Hypothalamus (tissue), 51 donors: ENCODE measurements around the gene WDHD1.
"Not testable (repeated sequence)": the region's sequence is repeated elsewhere in the genome, so short reads cannot be mapped to it uniquely, and the experiment has no call there.

ENCODE experiments used
- DNase-seq, 51 donors: peaks; one replicate each; lab custom pipeline; 2025; lab: John Stamatoyannopoulos, UW

Gene WDHD1

DNA sequence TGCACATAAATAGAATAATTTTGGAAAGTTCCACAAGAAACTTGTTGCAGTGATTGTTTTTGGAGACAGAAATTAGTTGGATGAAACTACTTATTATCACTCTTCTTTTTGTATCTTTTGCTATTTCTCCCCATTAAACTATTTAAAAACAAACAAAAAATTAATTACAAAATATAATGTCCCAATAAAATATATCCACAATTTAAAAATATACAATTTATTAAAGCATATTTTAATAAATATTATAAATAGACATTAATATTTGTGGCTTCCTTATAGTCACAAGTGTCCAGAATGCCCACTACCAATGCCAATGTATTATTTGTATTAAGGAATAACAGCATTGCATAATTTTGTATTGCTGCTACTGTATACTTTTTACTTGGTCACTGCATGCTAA is 71.8 kb downstream of the WDHD1 start:
- DNase-seq = no peak

- not testable (repeated sequence) for DNase-seq
Observed at GRCh38 chr14:54953609-54954008, 73.3 kb downstream of the WDHD1 start.

- not testable (repeated sequence) for DNase-seq
Observed at GRCh38 chr14:54952803-54953202, 74.1 kb downstream of the WDHD1 start.

- no peak for DNase-seq
Observed at GRCh38 chr14:54947230-54947629, 79.7 kb downstream of the WDHD1 start.

DNA sequence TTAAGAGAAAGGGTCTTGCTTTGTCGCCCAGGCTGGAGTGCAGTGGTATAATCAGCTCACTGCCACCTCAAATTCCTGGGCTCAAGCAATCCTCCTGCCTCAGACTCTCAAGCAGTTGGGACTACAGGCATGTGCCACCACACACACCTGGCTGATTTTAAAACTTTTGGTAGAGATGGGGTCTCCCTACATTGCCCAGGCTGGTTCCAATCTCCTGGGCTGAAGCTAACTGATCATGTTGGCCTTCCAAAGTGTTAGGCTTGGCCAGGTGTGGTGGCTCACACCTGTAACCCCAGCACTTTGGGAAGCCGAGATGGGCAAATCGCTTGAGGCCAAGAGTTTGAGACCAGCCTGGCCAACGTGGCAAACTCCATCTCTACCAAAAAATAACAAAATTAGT is 80.4 kb downstream of the WDHD1 start:
- DNase-seq = no peak

- DNase-seq = no peak
Observed at GRCh38 chr14:54944737-54945391, 82.0 kb downstream of the WDHD1 start.

- DNase-seq = peak in 1 of 51 donors; percentile 0
Observed at GRCh38 chr14:54942913-54943312, 84.0 kb downstream of the WDHD1 start.

DNA sequence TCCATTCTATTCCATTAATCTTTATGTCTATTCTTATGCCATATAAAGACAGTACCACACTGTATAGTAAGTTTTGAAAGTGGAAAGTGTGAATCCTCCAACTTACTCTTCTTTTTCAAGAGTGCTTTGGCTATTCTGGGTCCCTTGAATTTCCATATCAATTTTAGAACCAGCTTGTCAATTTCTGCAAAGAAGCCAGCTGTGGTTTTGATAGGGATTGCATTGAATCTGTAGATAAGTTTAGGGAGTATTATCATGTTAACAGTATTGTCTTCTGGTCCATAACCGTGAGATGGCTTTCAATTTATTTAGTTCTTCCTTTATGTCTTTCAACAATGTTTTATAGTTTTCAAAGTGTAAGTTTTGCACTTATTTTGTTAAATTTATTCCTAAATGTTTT is 90.1 kb downstream of the WDHD1 start:
- DNase-seq = no peak

DNA sequence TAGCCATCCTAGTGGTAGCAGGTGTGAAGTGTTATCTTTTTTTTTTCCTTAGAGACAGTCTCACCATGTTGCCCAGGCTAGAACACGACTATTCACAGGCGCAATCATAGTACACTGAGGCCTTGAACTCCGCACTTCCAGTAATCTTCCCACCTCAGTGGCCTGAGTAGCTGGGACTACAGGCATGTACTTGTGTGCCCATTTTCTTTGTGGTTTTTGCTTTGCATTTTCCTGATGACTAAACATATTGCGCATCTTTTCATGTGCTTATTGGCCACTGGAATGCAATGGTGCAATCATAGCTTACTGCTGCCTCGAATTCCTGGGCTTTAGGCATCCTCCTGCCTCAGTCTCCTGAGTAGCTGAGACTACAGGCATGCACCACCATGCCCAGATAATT is 90.9 kb downstream of the WDHD1 start:
- DNase-seq = no peak

DNA sequence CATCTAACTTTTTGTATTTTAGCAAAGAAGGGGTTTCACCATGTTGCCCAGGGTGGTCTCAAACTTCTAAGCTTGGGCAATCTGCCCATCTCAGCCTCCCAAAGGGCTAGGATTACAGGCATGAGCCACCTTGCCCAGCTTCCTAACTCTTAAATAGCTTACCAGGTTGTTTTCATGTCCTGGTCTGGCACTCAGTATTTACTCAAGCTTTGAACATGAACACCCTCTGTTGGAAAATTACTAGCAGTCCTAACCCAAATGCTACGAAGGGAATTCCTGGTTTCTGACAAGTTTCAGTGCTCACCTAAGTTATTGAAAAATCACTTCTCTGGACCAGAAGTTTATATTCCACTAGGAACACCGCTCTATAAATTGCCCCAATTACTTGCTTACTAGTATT is 91.8 kb downstream of the WDHD1 start:
- DNase-seq = no peak

- no peak for DNase-seq
Observed at GRCh38 chr14:54933006-54933405, 93.9 kb downstream of the WDHD1 start.

DNA sequence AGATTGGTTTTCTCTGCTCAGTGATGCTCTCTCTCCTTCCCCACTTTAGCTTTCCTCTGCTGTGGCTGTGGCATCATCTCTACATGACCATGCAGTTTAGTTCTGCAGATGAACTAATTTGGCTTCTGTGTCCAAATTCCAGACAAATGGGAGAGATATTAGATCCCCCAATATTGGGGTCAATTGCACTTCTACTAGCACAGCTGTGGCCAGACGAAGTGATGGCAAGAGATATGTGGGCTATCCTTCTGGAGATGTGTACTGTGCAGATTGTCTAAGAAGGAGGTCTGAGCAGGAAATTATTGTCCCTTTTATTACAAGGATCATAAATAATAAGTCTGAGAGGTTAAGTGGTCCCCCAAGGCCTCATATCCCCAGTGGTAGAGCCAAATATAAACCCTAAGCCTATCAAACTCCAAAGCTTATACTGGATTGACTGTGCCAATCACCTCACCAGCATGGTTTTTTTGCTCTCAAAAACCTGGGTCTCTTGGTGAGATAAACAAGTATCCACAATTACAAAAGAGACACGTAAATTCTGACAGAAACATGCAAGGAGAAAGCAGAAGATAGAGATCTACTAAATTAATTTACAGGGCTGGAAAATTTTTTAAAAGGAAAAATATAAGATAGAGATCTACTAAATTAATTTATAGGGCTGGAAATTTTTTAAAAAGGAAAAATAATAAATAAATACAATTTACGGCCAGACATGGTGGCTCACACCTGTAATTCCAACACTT is 95.1 kb downstream of the WDHD1 start:
- DNase-seq = no peak

DNA sequence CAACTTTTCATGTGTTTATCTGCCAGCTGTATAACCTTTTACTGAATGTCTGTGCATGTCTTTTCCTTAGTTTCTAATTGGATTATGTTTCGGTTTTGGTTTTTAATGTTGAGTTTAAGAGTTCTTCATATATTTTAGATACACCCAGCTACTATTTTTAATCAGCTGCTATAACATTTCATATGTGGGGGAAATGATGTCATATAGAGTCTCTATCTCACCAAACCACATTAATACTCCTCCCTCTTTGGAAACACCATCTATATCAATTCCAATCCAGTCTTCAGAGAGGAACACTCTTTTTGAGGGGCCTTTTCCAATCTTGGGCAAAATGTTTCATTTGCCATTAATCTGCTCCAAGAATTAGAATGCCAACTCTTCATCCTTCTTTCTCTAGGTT is 95.8 kb downstream of the WDHD1 start:
- no peak for DNase-seq

DNA sequence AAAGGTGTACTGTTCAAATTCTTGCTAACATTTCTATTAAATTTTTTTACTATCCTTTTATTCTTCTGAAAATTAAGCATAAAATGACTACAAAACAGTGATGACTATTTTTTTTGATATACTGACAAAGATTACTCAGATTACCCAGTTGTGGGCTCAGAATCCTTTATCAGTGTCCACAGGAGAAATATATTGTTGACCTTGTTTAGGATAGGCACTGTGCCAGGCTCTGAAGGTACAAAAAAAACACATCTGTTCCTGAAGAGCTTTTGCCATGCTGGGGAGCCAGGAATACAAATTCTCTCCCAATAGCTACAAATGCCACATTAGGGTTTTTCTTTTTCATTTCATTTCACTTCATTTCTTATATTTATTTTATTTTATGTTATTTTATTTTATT is 97.3 kb downstream of the WDHD1 start:
- no peak for DNase-seq

GRCh38 chr14:54928216-54928615 is 98.7 kb downstream of the WDHD1 start:
- DNase-seq = no peak

DNA sequence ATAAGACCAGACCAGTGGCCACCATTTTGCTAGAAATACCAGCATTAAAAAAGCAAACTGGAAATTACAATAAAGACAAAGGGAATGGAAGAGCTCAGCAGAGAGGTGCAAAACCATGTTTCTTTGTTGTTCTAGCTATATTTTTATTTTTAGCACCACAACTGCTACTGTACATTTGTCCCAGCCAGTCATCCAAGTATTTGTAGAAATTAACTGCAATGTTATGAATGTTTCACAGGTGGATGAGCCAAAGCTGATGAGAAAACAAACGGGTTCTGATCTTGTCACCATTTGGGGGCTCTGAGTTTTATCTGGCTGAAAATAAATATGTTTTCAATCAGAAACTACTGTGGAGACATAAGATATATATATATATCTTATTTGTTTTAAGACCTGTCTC is 99.3 kb downstream of the WDHD1 start:
- DNase-seq = no peak

DNA sequence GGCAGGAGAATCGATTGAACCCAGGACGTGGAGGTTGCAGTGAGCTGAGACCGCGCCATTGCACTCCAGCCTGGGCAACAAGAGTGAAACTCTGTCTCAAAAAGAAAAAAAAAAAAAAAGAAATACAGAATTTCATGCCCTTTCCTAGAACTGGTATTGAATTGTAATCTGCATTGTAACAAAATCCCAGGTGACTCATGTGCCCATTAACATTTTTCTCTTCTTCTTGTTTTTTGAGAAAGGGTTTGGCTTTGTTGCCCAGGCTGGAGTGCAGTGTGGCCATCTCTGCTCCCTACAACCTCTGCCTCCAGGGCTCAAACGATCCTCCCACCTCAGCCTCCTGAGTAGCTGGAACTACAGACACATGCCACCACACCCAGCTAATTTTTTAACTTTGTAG is 100.3 kb downstream of the WDHD1 start:
- DNase-seq = not testable (repeated sequence)

GRCh38 chr14:54922598-54922997 is 104.3 kb downstream of the WDHD1 start:
- no peak for DNase-seq

GRCh38 chr14:54920052-54920451 is 106.8 kb downstream of the WDHD1 start:
- DNase-seq = no peak

DNA sequence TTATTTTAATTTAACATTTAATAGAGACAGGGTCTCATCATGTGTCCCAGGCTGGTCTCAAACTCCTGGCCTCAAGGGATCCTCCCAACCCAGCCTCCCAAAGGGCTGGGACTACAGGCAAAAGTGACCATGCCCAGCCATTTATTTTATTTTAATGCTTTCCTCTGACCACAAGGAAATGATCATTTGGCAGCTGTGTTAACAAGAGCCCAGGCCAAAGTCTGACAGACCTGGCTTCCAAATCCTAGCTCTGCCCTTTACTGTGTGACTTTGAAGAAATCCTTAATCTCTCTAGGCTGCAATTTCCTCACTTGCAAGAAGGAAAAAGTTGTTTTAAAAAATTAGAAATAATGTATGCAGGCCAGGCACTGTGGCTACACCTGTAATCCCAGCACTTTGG is 107.6 kb downstream of the WDHD1 start:
- DNase-seq = no peak

DNA sequence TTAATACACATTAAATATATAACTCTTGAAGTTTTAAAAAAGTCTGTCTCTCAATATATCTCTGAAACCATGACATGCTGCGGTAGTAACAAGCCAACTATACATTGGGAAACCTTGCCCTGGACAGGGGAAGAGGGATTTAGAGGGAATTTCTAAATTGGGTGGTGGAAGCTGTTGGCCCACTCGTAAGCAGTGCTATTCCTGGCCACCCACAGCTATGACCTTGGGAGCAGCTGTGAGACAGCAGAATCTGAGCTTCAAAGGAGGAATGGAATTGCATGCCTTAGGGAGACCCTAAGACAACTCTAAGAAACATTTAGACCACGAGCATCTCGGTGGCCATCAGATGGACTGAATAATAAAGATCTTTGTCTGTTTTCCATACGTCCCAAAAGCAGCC is 108.5 kb downstream of the WDHD1 start:
- DNase-seq = no peak

DNA sequence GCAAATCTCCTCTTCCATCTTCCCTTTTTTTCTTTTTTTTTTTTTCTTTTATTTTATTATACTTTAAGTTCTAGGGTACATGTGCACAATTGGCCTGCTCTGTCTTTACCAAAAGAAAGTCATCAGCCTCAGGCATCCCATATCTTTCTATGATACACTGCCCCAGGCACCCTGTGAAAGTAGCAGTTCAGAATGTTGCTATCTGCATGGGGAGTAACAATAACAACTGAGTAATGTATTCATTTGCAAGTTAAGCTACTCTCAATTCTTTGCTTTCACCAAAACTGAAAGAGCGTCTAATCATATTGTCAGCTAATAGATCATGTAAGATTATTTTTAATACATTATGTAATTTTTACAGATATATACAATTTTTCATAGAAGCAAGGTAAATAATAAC is 110.8 kb downstream of the WDHD1 start:
- DNase-seq = no peak
